Aorta (tissue), 5 donors: Measurements from ENCODE around the gene EQTN. TPM values are rescaled to one million over a fixed set of nuclear protein-coding genes. Genes with fewer than 3 reads are reported as not detected.

Source experiments
- ATAC-seq: fragments of 200-7000 bp; cut with Tn5 transposase; one replicate; pipeline ENCODE4 v1.9.1; 2022; ENCODE audit warnings: moderate library complexity; ENCODE audit not compliant: low FRiP score
- DNase-seq, 2 donors: peaks; one replicate each; pipeline ENCODE4 v3.0.0-alpha.2; 2020
- H3K27ac ChIP-seq, 2 donors: one replicate each; pipeline ENCODE4 v1.5.1; 2013; ENCODE audit warnings: low read length in 2 of 2, mild to moderate bottlenecking in 2 of 2, moderate library complexity in 2 of 2, control low read depth in 1 of 2, inconsistent platforms in 1 of 2, low read depth in 1 of 2
- H3K27me3 ChIP-seq, 2 donors: one replicate each; pipeline ENCODE4 v1.6.1; 2013; ENCODE audit warnings: control low read depth in 1 of 2, low read length in 1 of 2, mild to moderate bottlenecking in 1 of 2, moderate library complexity in 1 of 2; ENCODE audit not compliant: insufficient read depth in 2 of 2, control insufficient read depth in 1 of 2
- H3K36me3 ChIP-seq, 2 donors: one replicate each; pipeline ENCODE4 v1.6.1; 2013; ENCODE audit warnings: control low read depth in 1 of 2, low read length in 1 of 2, mild to moderate bottlenecking in 1 of 2; ENCODE audit not compliant: insufficient read depth in 2 of 2, control insufficient read depth in 1 of 2
- H3K4me1 ChIP-seq, 2 donors: one replicate each; pipeline ENCODE4 v1.6.1; 2013; ENCODE audit warnings: low read length in 2 of 2, control low read depth in 1 of 2, mild to moderate bottlenecking in 1 of 2, moderate library complexity in 1 of 2; ENCODE audit not compliant: insufficient read depth in 2 of 2, control insufficient read depth in 1 of 2
- H3K4me3 ChIP-seq, 2 donors: one replicate each; pipeline ENCODE4 v1.5.1; 2013; ENCODE audit warnings: low read length in 2 of 2, control low read depth in 1 of 2, mild to moderate bottlenecking in 1 of 2
- H3K9me3 ChIP-seq: one replicate; pipeline ENCODE4 v1.6.1; 2013; ENCODE audit warnings: mild to moderate bottlenecking, low read length; ENCODE audit not compliant: control insufficient read depth
- WGBS, 2 donors: extraction: QIAGEN DNeasy Blood & Tissue Kit; methylation state at CpG; one replicate each; pipeline ENCODE4 v1.1.7; 2013; 5-methylcytosine and 5-hydroxymethylcytosine counted together
- intact Hi-C, 2 donors: fragments of 100-400 bp; cut with DNase I; formaldehyde crosslinking; loops; one replicate each; pipeline versions ENCODE4 v1.14.2 to v1.15.0; 2022
- polyA plus RNA-seq, 2 donors: library from polyadenylated mRNA; stranded (reverse); fragments of 200-250 nt; gene quantifications; one replicate each; pipeline ENCODE4 v1.2.3, GENCODE V29; 2013
- total RNA-seq, 2 donors: library from RNA; stranded (reverse); fragmentation: NEBNext Ultra II Directional; extraction: Animal tissue kit (Norgen Biotek cat#: 25700); gene quantifications; one replicate each; pipeline ENCODE4 v1.2.1, GENCODE V29; 2021
- donor health status: healthy with polysubstance abuse.
- donor health status: Bipolar disorder and iron deficiency.
- donor health status: DM: no; HTN: no; CAD: no.
- donor health status: DM: no; HTN: no; CAD: no.
- donor health status: DM: yes; HTN: yes; CAD: no.

Gene EQTN
- total and polyA plus RNA-seq, 4 donors: 0.58 to 0.78 (median 0.59) TPM; not detected in 1

DNA sequence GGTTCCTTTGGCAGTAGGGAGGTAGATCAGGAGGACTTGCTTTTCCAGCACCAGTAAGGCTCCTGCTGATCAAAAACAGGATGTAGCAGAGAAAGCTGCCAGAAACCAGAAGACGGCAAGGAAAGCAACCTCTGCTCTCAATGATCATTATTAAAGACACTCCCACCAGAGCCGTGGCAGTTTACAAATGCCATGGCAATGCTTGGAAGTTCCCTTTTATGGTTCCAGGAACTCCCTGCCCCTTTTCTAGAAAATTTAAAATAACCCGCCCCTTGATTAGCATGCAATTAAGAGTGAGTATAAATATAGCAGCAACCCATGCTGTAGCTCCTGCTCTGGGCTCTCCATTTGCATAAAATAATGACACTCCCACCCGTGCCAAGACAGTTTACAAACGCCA is 16.1 kb downstream of the EQTN start:
- intact Hi-C loops: no loop called here
- ATAC-seq (no peak), DNase-seq (no peak)
- no peaks in the 10 kb centered on the region for H3K4me1 ChIP-seq
- H3K9me3 ChIP-seq: no peaks in the 10 kb centered on the region
- no peaks in the 10 kb centered on the region for H3K36me3 ChIP-seq
- 31 to 33% methylated on average over 5 of the region's 5 CpGs for WGBS, 2 donors
- H3K27me3 ChIP-seq: no peaks in the 10 kb centered on the region
- no peak overlapping the region for H3K4me3 ChIP-seq
- no peak overlapping the region for H3K27ac ChIP-seq

DNA sequence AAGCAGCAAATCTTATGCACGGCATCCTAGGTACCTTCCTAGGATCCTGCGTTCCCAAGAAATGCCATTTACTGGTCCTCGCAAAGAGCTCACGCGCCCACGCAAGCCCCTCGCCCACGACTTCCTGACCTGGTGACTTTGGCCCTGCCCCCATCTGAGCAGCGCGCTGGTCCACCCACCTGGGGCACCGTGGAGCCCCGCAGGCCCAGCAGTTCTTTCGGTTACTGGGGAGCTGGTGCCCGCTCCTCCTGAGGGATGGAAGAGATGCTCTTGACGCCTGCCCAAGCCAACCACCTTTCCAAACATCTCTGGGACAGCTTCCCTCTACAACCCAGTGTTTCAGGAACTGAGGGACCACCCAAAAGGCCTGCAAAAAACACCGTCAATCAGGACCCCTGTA is 16.7 kb downstream of the EQTN start:
- Histone ChIP-seq H3K27me3 (no peaks in the 10 kb centered on the region), H3K9me3 (no peaks in the 10 kb centered on the region), H3K27ac (no peak overlapping the region), H3K4me1 (no peaks in the 10 kb centered on the region), H3K4me3 (no peak overlapping the region), H3K36me3 (no peaks in the 10 kb centered on the region)
- ATAC-seq (peak; percentile 16), DNase-seq (no peak)
- intact Hi-C loops: no loop called here
- WGBS, 2 donors: 85 to 89% methylated on average over 16 of the region's 16 CpGs

DNA sequence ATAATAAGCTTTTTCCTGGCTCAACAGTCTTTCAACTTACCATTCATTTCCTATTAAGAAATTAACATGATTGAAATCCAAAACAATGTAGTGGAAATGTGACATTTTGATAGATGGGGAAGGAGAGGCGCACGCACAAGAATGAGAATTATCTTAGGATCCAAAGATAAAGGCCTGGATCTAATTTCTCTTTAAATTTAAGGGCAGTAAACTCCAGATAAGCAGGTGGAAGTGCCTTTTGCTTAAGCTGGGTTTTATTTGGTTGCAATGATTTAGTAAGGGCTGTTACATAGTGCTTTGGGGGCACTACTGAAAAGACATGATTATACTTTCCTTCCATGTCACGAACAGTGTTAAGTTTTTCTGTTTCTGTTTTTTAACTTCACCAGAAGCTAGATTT is 17.3 kb downstream of the EQTN start:
- H3K27ac ChIP-seq: no peak overlapping the region
- no peak overlapping the region for H3K4me3 ChIP-seq
- H3K36me3 ChIP-seq: no peaks in the 10 kb centered on the region
- no peak for ATAC-seq
- H3K9me3 ChIP-seq: no peaks in the 10 kb centered on the region
- WGBS, 2 donors: 78 to 83% methylated on average over 3 of the region's 3 CpGs
- intact Hi-C loops: no loop called here
- H3K4me1 ChIP-seq: no peaks in the 10 kb centered on the region
- no peaks in the 10 kb centered on the region for H3K27me3 ChIP-seq
- no peak for DNase-seq

DNA sequence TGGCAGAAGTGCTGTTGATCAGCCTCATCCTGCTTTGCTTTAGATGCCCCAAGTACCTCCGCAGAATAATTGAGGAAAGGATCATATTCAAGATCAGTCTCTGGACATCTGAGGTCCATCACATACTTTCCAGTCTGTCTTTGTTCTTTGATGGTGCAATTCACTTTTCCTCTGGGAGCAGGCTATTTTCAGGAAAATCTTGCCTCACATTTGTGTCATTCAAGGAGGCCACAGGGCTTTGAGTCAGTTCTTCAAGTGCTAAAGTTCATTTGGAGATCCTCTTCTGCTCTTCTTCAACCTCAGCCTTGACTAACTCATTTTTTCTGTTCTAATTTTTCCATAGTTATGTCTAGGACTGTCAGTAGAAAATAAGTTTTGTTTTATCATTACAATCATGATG is 18.6 kb downstream of the EQTN start:
- WGBS, 2 donors: 82 to 84% methylated on average over 1 of the region's 1 CpG
- intact Hi-C loops: no loop called here
- no peaks in the 10 kb centered on the region for H3K27me3 ChIP-seq
- H3K27ac ChIP-seq: no peak overlapping the region
- H3K36me3 ChIP-seq: no peaks in the 10 kb centered on the region
- ATAC-seq: no peak
- no peaks in the 10 kb centered on the region for H3K9me3 ChIP-seq
- H3K4me3 ChIP-seq: no peak overlapping the region
- H3K4me1 ChIP-seq: no peaks in the 10 kb centered on the region
- DNase-seq: no peak

DNA sequence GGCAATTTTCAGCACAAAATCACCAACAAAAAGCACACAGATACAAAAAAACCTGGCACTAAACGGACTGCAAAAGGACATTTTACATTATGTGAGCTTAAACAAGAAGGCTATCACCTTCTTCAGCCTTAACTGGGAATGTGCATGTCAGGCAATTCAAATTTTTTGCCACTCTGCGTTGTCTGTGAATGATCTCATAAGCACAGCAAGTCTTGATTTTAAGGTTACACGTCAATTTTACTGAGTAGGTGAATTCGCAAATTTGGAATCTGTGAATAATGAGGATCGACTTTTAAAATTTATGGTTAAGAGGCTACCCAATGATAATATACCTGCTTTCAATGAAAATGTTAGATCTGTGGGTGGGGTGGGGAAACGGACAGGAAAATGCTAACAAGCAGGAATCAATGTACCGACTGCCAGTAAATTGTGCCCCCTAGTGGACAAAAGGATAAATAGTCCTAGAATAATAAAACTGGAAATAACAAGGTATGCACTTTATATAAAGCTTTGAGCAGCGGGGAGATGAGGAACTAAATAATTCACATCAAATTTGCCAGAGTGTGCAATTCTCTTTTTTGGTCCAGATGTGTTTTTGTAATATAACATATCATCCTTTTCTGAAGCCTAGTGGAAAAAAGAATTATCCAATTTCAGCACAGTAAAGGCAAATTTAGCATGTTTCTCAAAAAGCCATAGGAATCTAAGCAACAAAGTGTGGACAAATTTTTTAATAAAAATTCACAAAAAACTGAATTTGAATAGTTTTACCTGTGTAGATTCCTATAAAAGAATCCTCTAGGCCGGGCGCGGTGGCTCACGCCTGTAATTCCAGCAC is 20.5 kb downstream of the EQTN start:
- H3K4me3 ChIP-seq: peak overlapping the region; percentile 26 to 79
- H3K9me3 ChIP-seq: no peaks in the 10 kb centered on the region
- intact Hi-C loops: loop anchor here (1.0 to 2.0 kb wide), 2 partner anchors 243 to 244 kb away; no protein-coding TSS in a partner anchor
- H3K36me3 ChIP-seq: no peaks in the 10 kb centered on the region
- peak; percentile 81 for ATAC-seq
- no peak for DNase-seq
- 33 to 35% methylated on average over 12 of the region's 12 CpGs for WGBS, 2 donors
- no peaks in the 10 kb centered on the region for H3K27me3 ChIP-seq
- no peak overlapping the region for H3K27ac ChIP-seq
- H3K4me1 ChIP-seq: no peaks in the 10 kb centered on the region

DNA sequence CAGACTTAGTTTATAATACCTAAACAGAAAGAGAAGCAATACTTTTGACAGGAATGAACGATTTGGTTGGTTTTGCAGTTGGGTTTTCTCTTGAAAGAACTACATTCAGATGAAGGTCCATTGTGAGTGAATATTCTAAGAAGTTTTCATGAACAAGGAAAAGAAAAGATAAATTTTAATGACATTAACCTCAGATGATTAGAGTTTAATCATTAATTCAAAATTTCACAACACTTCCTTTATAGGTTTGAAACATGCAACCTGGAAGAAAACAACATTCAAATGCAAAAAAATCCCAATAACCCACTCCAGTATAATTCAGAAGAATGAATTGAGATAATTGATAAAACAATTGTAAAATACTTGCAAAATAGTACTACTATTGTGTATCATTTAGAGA is 23.8 kb downstream of the EQTN start:
- DNase-seq (no peak), ATAC-seq (no peak)
- 58 to 64% methylated on average over 1 of the region's 1 CpG for WGBS, 2 donors
- Histone ChIP-seq H3K27ac (no peak overlapping the region), H3K4me1 (no peaks in the 10 kb centered on the region), H3K9me3 (no peaks in the 10 kb centered on the region), H3K27me3 (no peaks in the 10 kb centered on the region), H3K4me3 (no peak overlapping the region), H3K36me3 (no peaks in the 10 kb centered on the region)
- intact Hi-C loops: no loop called here

DNA sequence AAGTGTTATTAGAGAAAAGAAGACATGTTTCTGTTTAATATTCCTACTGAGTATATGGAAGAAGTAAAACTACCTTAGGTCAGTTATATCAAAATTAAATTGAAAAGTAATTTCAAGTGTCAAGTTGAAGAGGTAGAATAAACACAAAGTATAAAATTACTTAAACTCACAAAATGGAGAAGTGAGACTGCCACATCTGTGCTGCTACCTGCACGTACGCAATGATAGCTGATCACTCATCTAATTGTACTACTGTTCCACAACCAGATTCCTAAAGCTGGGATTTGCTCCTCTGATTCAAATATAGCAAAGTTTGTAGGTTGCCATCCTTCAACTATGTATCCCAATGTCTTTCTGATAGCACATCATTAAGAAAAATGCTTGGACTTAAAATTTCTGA is 24.8 kb downstream of the EQTN start:
- DNase-seq (no peak), ATAC-seq (no peak)
- Histone ChIP-seq H3K27ac (no peak overlapping the region), H3K9me3 (no peaks in the 10 kb centered on the region), H3K4me3 (no peak overlapping the region), H3K27me3 (no peaks in the 10 kb centered on the region), H3K36me3 (no peaks in the 10 kb centered on the region), H3K4me1 (no peaks in the 10 kb centered on the region)
- intact Hi-C loops: no loop called here
- WGBS, 2 donors: 93% methylated on average over 2 of the region's 2 CpGs

DNA sequence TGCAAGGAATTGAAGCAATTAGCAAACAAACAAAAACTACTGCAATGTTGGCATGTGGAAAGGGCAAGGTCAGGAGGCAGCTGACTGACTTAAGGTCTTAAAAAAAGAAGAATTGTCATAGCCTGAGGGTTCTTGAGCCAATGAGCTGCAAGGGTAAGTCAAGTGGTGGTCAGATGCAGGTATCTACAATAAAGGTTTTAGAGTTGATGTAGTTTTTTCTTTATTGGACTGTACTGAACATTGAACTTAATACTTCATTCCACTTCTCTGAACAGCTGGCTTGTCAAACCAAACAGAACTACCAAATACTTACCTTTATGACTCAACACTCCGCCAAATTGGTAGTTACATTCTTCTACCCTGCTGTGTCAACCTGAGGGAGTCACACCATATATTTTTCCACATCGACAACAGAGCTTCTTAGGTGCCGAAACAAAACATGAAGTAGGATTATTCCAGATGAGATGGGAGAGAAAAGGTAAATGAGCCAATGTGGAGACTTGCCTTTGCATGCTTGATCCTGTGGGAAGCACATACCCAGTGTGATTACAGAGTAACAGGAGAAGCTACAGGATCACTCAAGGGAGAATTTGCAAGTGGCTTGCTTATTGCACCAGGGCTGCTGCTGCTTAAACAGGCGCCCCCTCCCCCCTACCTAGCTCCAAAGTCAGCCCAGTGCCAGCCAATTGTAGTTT is 35.3 kb downstream of the EQTN start:
- Histone ChIP-seq H3K27me3 (no peaks in the 10 kb centered on the region), H3K4me3 (no peak overlapping the region), H3K9me3 (no peaks in the 10 kb centered on the region), H3K27ac (no peak overlapping the region), H3K4me1 (no peaks in the 10 kb centered on the region), H3K36me3 (no peaks in the 10 kb centered on the region)
- DNase-seq: no peak
- ATAC-seq: no peak
- 39 to 62% methylated on average over 4 of the region's 4 CpGs for WGBS, 2 donors
- intact Hi-C loops: no loop called here
